NCI-H128 (cell line): ENCODE results near the gene ID3.
"Not testable (repeated sequence)": the region's sequence is repeated elsewhere in the genome, so short reads cannot be mapped to it uniquely, and the experiment has no call there.

Experiments used
- DNase-seq: peaks from one replicate; lab custom pipeline; 2025; ENCODE audit not compliant: unreplicated experiment; lab: John Stamatoyannopoulos, UW

ID3 gene

DNA sequence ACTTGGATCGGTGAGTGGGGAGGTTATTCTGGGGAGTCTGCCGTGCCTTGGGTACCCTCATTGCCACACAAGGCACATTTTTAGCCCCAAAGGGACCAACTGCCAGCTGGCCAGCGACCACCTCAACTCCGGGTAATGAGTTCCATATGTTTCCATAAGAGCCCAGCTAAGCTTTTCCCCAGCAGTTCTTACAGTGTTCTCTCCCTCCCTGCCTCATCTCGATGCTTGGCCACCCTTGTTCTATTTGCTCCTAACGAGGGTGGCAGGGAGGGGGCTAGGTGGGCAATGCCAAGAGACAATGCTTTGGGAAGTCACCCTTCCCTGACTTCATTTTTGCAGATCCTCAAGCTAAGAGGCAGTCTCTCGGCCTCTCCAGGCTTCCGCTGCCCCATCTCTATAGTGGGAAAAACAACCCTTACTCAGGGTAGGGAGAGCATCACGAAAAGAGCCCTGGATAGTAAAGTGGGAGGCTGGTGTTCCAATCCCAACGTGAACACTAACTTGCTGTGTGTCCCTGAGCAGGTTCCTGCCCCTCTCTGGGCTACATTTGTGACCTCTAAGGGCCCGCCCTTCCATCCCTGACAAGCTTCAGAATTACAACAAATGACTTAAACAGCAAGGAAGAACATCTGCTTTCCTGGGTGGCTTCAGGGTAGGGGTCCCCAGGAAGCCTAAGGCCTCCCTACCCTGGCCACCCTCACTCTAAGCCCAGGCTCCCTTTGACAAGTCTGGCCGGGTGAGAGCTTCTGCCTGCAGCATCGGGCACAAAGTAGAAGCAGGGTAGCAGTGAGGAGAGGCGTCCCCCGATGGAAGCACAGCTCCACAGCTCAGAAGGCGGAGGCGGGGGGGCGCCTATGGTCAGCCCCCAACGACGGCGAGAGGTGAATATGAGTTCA is 5.8 kb downstream of the ID3 start:
- no peak for DNase-seq

DNA sequence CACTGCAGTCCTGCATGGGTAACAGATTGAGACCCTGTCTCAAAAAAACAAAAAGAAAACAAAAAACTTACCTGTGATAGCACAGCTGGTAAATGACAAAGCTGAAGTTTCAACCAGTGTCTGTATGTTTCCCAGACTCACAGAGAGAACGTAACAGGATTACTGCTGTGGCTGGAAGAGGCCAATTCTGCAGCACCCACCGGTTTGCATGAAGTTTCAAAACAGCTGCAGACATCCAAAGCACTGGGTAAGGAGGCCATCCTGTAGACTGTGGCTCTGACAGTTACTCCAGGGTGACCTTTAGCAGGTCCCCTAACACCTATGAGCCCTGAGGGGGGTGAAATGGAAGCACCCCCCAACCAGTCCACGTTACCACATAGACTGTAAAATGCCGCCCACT is 7.5 kb downstream of the ID3 start:
- no peak for DNase-seq

DNA sequence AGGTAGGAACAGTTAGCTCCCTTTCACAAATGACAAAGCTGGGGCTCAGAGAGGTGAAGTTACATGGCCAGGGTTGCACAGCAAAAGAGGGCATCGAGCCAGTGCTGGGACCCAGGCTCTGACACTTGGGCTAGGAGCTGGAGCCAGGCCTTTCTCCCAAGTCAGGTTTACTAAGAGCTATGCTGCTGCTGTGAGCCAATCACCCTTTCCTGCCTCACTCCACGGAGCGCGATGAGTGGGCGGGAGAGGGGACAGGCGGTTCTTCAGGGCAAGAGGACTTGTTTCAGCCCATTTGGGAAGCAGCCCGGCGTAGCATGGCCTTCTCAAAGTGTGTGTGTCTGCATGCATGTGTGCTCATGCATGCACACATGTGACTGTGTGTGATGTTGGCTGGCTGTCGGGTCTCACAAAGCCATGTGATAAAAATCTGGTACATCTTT is 10.6 kb downstream of the ID3 start:
- no peak for DNase-seq

DNA sequence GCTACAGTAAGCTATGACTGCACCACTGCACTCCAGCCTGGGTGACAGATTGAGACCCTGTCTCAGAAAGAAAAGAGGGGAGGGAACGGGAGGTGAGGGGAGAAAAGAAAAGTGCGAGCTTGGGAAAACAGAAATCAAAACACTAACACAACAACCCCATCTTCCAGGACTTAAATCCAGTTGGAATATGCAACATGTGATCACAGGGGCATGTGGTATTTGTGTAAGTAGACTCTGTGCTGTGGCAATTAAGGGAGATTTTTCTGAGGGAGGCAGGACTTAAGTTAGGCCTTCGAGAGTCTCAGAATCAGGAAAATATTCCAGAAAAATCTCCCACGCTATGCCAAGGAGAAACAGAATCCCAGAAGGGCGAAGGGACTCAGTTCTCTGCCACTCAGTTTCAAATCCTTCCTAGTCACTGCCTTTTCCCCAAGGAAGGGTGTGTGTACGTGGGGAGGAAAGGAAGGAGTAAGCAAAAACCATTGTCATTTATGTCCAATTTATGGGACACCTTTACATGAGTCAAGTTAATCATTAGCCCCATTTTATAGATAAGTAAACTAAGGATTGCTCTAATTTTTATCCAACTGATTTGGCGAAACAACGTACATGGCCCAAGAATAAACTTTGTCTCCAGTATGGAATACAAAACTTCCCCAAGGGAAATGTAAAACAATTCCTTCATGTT is 12.3 kb downstream of the ID3 start:
- DNase-seq: no peak

DNA sequence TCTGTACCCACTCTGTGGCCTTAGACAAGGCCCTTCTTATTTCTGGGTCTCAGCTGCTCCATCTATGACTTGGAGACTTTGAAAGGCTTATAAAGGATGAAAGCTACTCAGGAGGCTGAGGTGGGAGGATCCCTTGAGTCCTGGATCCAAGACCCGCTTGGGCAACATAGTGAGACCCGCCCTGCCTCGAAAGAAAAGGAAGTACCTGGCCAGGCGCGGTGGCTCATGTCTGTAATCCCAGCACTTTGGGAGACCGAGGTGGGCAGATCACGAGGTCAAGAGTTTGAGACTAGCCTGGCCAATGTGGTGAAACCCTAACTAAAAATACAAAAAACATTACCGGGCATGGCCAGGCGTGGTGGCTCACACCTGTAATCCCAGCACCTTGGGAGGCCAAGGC is 13.4 kb downstream of the ID3 start:
- no peak for DNase-seq

DNA sequence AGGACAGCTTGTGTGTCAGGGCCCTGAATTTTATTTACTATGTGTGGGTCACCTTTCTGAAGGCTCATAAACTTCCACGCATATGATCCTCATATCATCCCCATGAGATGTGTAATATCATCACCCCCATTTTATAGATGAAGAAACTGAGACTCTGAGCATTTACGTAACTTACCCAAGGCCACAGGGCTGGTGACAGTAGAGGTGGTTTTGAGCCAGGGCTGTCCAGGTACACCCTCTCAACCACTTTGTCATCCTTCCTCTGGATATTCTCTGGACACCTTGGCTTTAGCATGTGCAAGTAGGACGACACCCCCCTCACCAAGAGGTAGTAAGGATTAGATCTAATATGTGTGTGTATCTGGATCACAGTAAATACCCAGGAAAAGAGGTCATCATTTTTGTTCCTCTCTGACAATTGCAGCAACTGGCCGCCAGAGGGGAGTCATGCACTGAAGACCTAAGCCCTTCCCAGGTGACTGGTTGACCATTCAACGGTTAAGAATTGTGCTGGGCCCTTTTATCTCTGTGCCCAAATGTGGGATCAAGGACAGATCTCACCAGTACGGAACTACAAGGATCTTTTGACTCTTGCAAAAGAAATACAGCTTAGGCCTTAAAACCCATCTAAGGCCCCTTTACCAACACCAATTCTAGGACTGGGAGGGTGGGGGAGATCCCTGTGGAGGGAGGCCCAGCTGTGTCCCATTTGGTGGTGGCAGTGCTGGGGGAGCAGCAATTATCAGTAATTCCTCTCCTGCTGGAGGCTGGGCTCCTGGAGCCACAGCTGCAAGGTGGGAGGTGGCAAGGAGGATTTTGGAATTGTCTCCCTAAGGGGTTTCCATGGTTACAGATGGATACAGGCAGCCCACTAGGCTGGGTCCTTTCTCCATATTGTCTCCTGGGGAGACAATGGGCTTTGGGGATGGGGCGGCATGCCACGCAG is 14.6 kb downstream of the ID3 start:
- DNase-seq: peak; percentile 73

DNA sequence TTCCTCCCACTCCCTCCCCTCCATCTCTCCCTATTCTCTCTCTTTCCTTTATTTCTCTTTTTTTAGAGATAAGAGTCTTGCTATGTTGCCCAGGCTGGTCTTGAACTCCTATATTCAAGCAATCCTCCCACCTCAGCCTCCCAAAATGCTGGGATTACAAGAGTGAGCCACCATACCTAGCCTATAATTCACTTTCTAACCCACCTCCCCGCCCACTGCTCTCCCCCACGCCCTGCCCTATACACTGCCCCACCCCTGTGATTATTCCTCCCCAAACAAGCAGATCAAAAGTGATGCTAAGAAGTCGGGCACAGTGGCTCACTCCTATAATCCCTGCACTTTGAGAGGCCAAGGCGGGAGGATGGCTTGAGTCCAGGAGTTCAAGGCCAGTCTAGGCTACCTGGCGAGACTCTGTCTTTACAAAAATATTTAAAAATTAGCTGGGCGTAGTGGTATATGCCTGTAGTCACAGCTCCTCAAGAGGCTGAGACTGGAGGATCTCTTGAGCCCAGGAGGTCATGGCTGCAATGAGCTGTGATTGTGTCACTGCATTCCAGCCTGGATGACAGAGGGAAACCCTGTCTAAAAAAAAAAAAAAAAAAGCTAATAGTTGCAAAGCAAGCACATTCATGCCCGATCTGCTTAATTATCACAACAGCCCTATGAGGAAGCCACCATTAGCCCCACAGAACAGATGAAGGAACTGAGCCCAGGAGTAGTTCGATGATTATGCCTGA is 15.4 kb downstream of the ID3 start:
- DNase-seq: no peak

DNA sequence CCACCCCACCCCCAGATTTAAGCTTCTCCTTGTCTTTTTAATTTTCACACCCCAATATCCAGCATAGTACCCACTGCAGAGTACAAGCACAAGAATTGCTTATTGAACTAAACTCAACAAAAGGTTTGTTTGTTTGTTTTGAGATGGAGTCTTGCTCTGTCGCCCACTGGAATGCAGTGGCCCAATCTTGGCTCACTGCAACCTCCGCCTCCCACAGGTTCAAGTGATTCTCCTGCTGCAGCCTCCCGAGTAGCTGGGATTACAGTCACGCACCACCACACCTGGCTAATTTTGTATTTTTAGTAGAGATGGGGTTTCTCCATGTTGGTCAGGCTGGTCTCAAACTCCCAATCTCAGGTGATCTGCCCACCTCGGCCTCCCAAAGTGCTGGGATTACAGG is 16.4 kb downstream of the ID3 start:
- not testable (repeated sequence) for DNase-seq

DNA sequence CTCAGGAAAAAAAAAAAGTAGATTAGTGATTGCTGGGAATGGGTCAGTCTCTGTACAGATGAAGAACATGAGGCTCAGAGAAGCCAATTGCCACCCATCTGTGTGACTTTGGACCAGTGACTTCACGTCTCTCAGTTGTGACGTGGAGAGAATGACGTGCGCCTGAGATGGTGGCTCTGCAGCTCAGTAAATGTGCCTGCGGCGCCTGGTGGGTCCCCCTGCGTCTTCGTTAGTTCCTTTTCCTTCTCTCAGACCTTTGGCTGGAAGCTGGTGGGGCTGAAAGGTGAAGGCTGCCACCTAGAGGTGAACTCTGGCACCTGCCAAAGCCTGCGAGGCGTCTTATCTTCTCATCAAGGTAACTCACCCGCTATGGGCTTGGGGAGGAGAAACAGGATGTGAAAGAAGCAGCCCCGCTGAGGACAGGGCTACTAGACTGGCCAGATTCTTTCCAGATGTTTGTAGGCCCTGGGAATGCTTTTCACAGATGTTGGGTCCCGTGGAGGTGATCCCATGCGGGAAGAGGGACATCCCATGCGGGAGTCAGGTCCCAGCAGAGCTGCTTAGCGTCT is 19.5 kb downstream of the ID3 start:
- DNase-seq: peak; percentile 93

DNA sequence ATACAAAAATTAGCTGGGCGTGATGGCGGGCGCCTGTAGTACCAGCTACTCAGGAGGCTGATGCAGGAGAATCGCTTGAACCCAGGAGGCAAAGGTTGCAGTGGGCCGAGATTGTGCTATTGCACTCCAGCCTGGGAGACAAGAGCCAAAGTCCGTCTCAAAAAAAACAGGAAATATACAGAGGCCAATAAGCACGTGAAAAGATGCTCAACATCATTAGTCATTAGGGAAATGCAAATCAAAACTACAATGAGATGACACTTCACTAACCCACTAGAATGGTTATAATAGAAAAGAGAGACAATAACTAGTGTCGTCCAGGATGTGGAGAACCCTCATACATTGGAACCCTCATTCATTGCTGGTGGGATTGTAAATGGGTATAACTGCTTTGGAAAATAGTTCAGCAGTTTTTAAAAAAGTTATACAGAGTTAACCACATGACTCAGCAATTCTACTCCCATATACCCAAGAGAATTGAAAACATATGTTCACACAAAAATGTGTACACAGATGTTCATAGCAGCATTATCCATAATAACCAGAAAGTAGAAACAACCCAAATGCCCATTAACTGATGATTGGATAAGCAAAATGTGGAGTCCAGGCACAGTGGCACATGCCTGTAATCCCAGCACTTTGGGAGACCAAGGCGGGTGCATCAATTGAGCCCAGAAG is 21.9 kb downstream of the ID3 start:
- no peak for DNase-seq

DNA sequence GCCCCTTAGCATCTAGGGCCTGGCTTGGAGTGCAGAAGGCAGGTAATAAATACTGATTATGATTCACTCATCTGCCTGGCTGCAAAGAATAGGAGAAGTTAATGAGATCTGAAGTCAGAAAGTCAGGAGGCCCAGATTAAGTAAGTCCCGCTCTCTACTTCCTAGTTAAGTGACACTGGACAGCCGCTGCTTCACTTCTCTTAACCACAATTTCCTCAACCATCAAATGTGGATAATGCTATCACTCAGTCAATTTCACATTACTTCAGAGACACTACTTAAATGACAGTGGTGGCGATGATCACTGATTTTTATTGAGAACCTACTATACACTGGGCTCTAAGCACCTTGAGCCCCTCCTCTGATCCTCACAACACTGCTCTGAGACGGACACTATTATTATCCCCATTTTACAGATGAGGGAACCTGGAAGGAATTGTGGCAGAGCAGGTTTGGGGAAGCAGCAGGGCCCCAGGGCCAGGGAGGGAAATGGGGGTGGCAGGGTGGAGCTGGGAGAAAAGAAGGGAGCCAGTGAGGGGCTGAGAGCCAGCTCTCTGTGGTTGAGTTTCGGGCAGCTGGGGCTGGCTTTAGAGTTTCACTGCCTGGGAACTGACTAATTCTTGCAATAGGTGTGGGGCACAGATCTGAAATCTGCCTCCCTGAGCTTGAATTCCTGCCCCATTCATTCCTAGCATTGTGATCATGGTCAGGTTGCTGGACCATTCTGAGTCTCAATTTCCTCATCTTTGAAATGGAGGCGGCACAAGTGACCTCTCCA is 25.9 kb downstream of the ID3 start:
- DNase-seq: no peak

DNA sequence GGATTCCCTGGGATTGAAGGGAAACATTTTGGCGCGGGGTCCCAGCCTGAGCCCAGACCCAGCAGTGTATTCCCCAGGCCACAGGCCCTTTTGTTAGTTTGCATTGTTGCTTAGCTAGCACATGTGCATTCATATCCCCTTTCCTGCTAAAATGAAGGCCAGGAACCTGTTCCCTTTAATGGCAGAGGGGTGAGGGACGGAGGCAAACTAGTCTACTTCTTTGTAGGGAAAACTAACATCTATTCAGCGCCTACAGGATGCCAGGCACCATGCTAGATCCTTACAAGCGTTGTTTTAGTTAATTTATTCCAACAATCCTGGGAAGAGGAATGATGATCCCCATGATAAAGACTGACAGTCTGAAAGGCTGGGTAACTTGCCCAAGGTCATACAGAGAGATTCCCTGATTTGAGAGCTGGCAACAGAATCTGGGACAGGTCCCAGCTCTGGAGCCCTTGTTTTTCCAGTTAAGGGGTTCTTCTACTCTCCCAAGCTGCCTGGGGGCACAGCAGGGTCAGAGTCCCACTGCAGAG is 27.7 kb downstream of the ID3 start:
- no peak for DNase-seq

DNA sequence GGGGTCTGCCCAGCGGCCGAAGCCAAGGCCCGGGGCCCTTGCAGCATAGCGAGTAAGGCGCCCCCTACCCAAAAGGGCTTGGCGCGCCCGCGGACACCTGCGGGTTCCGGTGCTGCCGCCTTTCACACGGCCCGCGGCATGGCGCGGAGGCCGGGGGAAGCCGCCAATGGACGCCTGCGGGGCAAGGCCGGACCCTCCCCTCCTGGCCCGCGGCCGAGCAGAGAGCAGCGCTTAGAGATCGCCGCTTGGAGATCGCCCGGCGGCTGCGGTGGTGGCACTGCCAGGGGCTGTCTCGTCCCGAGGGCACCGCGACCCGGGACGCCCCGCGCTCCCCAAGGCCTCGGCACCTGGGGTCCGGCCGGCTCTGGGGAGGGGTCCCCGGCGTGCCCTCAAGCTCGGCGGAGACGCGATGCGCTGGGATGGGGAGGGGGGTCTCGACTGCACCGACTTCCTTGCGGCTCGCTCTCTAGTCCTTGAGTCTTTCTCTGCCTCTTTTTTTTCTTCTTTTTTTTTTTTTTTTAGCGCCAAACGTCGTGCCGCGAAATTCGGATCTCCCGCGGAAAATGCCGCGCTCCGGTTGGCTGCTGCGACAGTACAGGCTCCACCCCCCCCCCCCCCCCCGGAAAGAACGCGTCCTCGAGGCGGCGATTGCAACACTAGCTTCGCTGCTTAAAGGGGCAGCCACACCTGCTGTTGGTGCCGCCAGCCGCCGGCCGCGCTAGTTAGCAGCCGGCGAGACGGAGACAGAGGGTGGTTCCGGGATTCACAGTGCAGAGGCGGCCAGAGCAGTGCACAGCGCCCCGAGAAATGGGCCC is 28.3 kb downstream of the ID3 start, which contains the start of gene E2F2:
E2F2 (minus strand) TSS at position 487 of the 815 bp plus-strand sequence; CDS start at position 47, 440 bp downstream.
- peak; percentile 87 for DNase-seq

DNA sequence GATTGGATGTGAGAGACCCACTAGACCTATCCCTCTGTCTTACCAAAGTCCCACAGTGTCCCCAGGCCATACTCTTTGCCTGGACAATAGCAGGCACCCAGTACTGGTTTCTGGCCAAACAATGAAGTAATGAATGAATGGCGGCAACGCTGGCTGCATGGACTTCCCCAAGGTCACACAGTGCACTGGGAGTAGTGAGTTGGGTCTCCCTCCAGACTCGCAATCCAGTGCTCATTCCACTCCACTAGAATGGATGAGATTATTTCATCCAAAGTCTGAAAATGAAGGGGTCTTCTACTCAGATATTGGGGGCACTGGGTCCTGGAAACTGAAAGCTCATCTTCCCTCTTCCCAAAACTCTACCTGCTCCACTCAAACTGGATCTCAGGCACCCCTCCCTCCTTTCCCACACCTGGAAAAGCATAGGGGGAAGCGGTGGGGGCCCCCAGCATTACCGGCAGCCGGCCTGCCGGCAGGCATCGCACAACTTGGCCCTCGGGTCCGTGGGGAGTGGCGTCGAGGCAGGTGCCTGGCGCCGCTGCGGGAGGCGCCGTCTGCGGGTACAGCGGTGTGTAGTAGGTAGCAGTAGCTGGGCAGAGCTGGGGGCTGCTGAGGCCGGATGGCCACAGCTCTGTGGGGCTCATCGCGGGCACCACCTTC is 29.1 kb downstream of the ID3 start:
- no peak for DNase-seq

DNA sequence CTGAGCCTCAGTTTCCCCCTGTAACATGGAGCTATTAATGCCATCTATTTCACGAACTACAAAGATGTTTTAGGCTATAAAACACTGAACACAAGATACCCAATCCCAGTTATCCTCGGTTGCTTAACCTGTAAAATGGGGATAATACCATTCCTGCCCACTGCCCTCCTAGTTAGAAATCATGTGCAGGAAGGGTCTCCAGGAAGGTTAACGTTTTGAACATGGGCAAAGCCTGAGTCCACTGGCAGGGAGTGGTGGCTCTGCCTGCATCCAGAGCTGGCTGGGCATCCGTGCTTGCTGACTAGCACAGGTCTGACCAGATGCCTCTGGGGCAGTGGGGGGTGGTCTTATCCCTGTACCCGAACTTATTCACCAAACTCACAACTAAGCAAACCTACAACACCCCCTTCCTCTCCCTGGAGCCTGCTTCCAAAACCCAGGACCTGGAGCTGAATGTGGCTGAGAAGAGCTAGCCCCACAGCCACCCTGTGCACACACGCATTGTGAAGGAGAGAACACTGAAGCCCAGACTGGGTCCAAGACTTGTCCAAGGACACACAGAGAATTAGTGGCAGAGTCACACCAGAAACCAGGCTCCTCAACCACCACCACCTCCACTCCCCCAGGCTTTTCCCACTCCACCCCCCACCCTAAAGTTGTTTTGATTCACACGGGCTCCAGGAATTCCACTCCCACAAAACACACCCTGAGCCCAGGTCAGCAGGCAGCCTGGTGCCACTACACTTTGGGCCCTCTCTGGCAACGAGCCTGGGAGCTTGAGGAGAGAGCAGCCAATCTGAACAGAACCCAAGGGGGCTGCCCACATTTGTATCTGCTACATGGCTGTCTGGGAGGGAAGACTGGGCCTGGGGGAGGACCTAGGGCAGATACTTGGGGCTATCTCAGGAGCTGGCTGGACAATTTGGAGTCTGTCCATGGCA is 29.9 kb downstream of the ID3 start:
- no peak for DNase-seq
